Embryonic facial prominence (tissue), 1 donor: ENCODE results near the gene ACOX1.

Source experiments
- DNase-seq: peaks from one replicate; pipeline ENCODE4 v3.0.0-alpha.2; 2016; ENCODE audit errors: extremely low spot score

The ACOX1 gene

GRCh38 chr17:75892556-75893224 lies 86.3 kb downstream of the ACOX1 start:
- DNase-seq = no peak

GRCh38 chr17:75891605-75892555 lies 87.1 kb downstream of the ACOX1 start:
- DNase-seq = no peak
